GM12801 (cell line): ENCODE measurements around the gene CC2D1B.

Experiments used
- CTCF ChIP-seq: IDR thresholded peaks from one replicate; pipeline ENCODE4 v1.5.1; 2011; ENCODE audit warnings: control low read depth; ENCODE audit not compliant: insufficient read length; ENCODE audit errors: extremely low read depth

Gene CC2D1B

GRCh38 chr1:52323731-52324130, 42.3 kb downstream of the CC2D1B start:
- TF ChIP-seq CTCF, result no peak

GRCh38 chr1:52321061-52321460, 44.9 kb downstream of the CC2D1B start:
- TF ChIP-seq CTCF, result no peak

GRCh38 chr1:52306227-52307006, 59.6 kb downstream of the CC2D1B start:
- no peak for TF ChIP-seq CTCF

GRCh38 chr1:52305417-52306226, 60.4 kb downstream of the CC2D1B start:
- TF ChIP-seq CTCF, result no peak
